T-helper 9 cell (primary cell): ENCODE data around the gene OXT.

ENCODE experiments used
- DNase-seq: peaks from one replicate; pipeline ENCODE4 v3.0.0-alpha.2; 2020

Gene OXT

GRCh38 chr20:3085571-3086072 is 14.2 kb downstream of the OXT start:
- no peak for DNase-seq

GRCh38 chr20:3088031-3088430 is 16.6 kb downstream of the OXT start:
- no peak for DNase-seq

- no peak for DNase-seq
Observed at GRCh38 chr20:3090565-3090964, 19.1 kb downstream of the OXT start.

DNA sequence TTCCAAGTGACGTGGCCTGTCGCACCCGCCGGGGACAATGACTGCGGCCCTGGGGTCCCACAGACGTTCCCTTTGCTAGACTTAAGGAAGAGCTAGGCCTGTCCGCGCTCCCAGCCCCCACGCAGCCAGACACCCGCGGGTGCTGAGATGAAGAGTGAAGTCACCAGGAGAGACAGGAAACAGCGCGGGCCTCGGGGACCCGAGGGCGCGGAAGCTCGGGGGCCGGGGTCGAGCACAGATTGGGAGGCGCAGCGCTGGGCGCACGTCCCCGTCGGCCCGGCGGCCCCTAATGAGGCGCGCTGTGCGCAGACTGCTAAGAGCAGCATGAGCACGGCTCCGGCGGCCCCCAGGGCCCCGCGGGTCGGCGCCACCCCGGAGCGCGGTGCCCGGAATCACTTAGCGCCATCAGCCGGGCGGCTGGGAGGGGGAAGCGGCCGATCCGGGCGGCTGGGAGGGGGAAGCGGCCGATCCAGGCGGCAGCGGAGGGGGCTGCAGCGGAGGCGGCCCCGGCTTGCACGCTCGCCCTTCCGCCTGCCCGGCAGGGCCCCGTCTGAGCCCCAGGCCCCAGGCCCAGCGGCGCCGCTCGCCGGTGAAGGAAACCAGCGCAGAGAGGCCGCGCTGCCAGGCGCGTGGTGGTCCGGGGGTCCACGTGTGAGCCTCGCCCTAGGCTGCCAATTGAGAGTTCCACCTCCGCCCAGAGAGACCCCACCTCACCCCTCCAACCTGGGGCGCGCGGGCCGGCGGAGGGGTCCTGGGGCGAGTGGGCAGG is 21.4 kb downstream of the OXT start:
- peak; percentile 22 for DNase-seq

DNA sequence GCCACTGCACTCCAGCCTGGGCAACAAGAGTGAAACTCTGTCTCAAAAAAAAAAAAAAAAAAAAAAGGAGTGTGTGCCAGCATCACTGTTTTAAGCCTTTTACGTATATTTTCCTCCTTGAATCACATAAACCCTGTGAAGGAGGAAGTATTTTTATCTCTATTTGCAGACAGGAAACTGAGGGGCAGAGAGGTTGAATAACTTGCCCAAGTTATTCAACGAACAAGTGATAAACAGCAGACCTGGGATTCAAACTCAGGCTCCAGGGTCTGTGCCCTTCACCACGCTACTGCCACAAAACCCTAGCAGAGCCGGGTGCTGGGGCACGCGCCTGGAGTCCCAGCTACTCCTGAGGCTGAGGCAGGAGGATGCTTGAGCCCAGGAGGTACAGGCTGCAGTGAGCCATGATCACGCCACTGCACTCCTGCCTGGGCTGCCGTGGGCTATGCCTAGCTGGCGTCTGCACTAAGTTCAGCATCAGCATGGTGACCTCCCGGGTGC is 22.5 kb downstream of the OXT start:
- DNase-seq, result no peak

DNA sequence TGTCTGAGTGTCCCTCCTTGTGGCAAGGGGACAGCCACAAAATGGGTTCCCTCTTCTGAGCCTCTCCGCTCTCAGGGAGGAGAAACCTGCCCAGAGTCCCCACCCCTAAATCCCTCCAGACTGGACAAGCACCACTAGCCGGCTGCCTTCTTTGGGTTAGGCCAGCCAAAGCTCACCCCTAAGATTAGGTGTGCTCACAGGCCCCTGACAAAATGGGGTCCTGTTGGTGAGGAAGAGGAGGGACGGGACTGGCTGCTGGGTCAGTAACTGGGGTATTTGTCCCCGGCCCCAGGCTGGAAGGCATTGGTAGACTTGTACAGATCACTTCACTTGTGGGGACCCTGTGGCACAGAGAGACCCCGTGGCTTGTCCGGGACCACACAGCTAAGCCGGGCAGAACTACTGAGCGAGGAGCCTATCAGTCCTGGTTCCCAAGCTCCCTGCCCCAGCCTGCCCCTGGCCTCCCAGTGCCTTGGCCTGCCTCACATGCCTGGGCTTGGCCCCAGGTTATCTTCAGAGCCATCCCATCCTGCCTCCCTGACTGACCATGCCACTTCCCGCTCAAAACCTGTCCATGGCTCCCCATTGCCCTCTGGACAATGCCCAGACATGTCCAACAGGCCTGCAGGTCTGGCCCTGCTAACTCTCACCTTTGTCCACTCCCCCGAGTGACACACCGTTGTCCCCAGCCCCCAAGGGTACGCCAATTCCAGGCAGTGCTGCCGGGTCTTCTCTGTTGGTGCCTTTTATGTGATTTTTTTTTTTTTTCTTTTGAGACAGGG is 23.6 kb downstream of the OXT start:
- DNase-seq, result no peak

GRCh38 chr20:3100480-3100879 is 29.1 kb downstream of the OXT start:
- DNase-seq, result no peak

- DNase-seq, result no peak
Observed at GRCh38 chr20:3101251-3101650, 29.8 kb downstream of the OXT start.

GRCh38 chr20:3101737-3102574 is 30.5 kb downstream of the OXT start:
- peak; percentile 21 for DNase-seq

DNA sequence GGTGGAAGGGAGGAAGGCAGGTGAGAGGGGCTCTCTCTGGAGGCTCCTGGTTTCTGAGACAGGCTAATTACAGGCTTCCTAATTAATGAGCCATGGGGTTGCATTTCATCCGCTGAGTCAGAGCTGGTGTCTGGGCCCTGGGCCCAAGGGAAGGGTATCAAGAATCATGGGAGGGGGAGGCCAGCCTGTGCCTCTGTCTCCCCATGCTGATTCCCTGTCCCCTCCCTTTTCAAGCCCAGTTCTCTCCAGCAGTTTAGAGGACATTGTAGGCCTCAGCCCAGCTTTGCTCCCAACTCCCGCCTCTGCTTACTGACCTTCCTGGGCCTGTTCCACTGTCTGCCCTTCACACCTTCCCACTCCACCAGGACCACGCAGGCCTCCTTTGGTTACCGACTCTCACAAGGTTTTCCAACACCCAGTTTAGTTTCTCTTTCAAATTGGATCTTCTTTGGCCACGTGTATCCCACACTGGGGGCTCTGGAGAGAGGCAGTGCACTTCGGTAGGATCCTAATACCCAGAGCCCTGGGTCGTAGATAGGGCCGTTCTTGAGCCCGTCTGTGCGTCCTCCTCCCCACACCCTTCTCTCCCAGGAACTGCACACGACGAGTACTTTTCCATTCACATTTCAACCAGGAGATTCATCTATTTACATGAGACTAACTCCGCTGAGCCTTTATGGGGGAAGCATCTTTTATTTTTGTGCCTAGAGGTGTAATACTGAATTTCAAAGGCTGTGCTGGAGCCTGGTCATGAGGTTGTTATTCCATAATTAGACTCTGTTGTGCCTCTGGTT is 31.4 kb downstream of the OXT start:
- DNase-seq, result no peak

GRCh38 chr20:3103369-3104032 is 32.1 kb downstream of the OXT start:
- no peak for DNase-seq

GRCh38 chr20:3105256-3106137 is 34.1 kb downstream of the OXT start:
- DNase-seq, result no peak

DNA sequence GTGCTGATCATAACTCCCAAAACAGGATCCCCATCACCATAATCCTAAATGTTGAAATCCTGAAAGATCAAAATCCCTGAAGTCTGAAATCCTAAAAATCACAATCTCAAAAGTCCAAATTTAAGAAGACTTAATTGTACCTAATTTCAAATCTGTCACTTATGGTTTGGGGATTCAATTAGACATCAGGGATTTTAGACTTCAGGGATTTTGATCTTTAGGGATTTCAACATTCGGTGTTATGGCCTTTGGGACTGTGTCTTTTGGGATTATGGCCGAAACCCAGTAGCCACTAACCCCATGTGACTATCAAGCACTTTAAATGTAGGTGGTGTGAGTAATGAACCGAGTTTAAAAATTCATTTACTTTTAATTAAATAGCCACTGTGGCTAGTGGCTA is 34.8 kb downstream of the OXT start:
- DNase-seq, result no peak

GRCh38 chr20:3106658-3107463 is 35.4 kb downstream of the OXT start:
- DNase-seq, result no peak

DNA sequence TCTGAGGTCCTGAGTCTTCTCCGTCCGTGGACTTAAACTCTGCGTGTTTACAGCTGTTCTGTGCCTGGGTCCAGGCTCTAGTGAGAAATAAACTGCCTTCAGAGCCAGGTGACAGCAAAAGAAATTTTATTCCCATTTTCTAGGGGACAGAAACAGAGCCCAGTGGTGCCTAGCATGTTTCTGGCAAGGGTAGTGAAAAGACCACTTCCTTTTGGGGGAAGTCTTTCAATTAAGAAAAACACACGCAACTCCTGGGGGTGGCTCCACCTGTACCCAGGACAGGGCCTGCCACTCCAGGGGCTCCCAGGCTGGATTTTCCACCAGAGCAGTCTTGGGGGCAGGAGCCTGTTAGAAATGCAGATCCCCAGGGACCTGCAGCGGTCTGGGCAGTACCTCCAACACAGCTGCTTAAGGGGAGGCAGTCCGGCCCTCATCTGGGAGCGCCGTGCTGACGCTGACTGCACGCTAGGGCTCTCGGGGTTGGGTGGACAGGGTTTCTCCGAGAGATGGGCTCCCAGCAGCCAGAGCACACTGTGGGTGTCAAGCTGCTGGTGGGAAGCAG is 36.1 kb downstream of the OXT start:
- no peak for DNase-seq

DNA sequence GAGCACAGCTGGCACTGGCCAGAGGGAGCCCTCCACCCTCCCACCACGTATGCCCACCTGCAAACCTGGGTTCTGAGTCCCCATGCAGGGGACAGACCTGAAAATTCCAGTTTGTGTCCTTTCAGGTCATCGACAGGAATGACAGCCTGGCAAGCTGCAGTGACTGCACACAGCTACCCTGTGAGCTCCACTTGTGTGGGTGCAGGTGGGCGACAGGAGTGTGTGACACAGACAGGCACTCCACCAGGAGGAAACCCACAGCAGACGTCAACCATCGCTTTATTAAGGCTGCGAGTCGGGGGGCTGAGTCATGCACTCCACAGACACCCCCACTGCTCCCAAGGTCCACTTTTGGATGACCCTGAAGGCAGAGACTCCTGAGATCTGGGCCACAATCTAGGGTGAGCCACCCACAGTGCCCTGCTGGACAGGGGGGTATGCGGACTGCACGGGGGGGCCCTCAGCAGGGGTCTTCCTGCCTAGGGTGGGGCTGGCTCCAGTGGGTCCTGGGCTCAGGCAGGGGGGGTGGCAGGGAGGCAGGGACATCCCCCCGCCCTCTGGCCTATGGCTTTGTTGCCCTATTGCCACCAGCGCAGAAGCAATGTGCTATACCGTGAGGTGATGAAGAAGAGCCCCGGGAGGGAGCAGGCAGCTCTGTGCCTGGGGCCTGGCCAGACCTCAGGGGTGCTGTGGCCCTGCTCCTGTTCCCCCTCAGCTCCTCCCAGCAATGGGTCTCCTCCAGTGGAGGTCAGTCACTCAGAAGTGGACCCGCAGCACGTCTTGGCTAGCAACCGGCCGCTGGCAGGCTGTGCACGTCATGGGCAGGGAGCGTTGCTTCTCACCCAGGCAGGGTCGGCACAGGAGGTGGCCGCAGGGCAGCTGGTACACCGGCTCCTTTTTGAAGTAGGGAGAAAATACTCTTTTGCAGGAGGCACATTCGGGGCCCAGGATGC is 38.2 kb downstream of the OXT start:
- no peak for DNase-seq

DNA sequence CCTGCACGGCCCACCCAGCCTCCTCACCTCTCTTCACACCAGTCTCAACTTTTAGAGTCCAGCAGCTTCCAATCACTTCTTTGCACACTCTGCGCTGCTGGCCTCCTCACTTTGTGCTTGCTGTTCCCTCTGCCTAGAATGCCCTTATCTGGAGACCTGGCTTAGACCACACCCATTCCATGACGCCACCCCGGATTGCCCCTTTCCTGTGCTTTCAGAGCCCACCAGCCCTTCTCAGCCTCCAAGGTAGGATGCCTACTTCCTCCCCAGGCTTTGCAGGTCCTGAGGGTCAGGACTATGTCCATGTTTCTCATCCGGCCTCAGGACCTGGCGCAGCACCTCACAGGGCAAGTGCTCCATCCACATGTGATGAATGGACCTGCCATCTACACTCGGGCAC is 40.1 kb downstream of the OXT start:
- DNase-seq, result no peak

DNA sequence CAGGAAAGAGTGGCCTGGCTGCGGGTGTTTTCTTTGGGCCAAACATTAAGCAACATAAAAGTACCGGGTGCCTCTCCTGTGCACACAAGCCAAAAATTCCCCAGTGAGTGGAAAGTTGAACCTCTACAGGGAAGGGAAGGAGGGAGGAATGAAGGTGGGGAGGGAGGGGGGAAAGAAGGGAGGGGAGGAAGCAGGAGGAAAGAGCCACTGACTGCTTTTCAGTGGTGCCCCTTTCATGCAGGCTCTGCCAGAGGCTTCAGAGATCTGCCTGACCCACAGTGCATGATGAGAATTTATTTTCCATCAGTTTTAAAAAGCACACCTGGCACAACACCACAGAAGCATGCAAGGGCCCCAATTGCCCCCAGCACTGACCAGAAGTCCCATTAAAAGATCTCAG is 40.6 kb downstream of the OXT start:
- DNase-seq, result no peak
